Fibroblast of the aortic adventitia (primary cell): Measurements from ENCODE around the gene ITPR2. TPM values are rescaled to one million over a fixed set of nuclear protein-coding genes. Genes with fewer than 3 reads are reported as not detected.

Experiments used
- DNase-seq: peaks from one replicate; pipeline ENCODE4 v3.0.0-alpha.2; 2010; ENCODE audit warnings: low read depth
- H3K4me3 ChIP-seq: 2 replicates; pipeline ENCODE4 v1.5.1; 2011; ENCODE audit warnings: low read depth, mild to moderate bottlenecking, control low read depth, low read length, moderate library complexity
- total RNA-seq: library from RNA; depleted of rRNA; stranded (reverse); fragments of >200 nt; gene quantifications from 2 replicates; pipeline ENCODE4 v1.2.3, GENCODE V29; 2012; ENCODE audit warnings: low replicate concordance
- TF ChIP-seq, protein P1 (sequence below): IDR thresholded peaks from 2 replicates; pipeline ENCODE4 v1.5.1; 2011; ENCODE audit warnings: mild to moderate bottlenecking, low read length, control low read depth, inconsistent platforms; ENCODE audit not compliant: insufficient read depth

Gene ITPR2
- total RNA-seq, 1 donor, result 15.5 TPM

DNA sequence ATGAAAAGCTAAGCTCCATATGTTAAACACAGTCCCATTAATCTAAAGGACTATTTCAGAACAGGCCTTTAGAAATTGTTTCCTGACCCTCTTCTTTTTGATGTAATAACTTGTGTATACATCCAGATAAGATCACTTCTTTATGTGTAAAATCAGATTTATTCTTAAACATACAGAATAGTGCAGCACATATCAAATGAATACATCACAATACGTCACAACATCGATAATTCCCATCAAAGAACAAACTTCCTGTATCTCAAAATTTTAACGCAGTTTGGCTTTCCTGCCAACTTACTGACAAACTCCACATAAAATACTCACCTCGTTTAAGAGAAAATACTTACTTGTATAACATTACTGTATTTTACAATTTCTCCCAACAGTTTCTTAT is 108.7 kb downstream of the ITPR2 start:
- peak overlapping the region; percentile 9 for H3K4me3 ChIP-seq
- TF ChIP-seq, protein P1, sequence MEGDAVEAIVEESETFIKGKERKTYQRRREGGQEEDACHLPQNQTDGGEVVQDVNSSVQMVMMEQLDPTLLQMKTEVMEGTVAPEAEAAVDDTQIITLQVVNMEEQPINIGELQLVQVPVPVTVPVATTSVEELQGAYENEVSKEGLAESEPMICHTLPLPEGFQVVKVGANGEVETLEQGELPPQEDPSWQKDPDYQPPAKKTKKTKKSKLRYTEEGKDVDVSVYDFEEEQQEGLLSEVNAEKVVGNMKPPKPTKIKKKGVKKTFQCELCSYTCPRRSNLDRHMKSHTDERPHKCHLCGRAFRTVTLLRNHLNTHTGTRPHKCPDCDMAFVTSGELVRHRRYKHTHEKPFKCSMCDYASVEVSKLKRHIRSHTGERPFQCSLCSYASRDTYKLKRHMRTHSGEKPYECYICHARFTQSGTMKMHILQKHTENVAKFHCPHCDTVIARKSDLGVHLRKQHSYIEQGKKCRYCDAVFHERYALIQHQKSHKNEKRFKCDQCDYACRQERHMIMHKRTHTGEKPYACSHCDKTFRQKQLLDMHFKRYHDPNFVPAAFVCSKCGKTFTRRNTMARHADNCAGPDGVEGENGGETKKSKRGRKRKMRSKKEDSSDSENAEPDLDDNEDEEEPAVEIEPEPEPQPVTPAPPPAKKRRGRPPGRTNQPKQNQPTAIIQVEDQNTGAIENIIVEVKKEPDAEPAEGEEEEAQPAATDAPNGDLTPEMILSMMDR, result no peak
- DNase-seq, result no peak

DNA sequence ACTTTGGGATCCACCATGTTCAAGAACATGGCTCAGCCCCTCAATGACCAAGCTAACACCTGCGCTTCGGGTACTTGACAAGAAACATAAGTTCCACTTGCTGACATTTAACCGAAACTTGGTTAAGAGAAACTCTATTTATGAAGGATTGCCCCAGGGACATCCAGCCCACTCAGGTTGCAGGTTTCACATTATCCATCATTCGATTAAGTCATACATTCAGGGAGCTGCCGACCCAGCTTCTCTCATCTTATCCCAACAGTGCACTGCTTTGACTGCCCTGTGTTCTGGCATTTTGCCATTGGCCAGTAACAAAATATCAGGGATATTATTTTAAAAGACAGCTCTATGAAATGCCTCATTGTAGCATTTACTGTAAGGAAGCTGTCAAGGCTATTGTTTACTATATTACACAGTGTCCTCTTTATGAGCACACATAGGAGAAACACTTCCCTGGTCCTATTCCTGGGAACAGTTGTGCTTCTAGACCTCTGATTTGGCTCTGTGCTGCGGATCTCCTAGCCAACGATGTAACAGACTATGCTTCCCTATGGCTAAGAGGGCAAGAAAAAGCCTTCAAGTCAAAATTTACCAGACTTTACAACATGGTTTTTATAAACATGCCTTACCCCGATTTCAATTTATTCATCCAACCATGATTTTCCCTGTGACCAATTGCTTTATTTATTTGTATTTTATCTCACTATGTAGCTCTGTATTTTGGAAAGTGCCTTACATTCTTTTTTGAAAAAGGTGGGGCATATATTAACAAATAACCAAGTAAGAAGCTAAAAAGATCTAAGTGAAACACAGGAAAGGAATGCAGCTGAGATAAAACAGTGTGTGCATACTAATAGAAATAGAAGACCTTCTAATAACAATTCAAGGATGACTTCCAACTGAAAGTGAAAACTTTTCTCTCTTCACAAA is 109.3 kb downstream of the ITPR2 start:
- DNase-seq, result peak; percentile 91

DNA sequence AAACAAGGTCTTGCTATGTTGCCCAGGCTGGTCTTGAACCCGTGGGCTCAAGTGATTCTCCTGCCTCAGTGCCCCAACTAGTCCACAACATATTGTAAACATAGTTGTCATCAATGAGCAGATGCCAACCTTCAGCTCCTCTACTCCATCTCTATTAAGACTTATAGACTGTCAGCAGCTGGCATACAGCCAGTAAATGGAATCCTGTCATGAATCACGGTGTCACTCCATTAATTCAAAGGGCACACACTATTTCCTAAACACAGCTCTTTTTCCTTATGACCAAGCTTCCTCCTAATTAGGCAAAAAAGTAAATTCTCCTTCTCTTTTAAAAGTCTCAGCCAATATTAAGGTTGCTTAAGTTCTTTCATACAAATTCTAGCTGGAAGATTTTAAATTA is 111.2 kb downstream of the ITPR2 start:
- TF ChIP-seq, protein P1, result no peak
- no peak for DNase-seq
- H3K4me3 ChIP-seq, result no peak overlapping the region

More for the DNA sequence above, 109.3 kb downstream of the ITPR2 start:
- TF ChIP-seq, protein P1, result no peak
- peak overlapping the region; percentile 42 for H3K4me3 ChIP-seq

DNA sequence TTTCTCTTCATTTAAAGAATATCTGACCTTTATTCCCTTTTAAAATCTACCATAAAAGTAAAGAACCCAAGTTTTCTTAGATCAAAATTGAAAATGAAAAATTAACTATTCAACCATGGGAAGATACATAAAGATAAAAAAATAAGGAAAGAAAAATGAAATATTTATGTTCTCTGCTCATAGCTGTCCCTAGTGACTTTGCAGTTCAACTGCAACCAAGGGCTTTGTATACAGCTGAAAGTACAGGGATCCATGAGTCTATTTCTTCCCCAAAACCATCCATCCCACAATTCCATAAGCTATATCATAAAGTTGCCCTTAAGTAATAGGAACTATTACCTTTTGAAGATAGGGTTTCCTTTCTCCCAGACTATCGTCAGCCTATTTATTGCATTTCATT is 113.1 kb downstream of the ITPR2 start:
- TF ChIP-seq, protein P1, result peak; percentile 32
- no peak for DNase-seq
- no peak overlapping the region for H3K4me3 ChIP-seq

DNA sequence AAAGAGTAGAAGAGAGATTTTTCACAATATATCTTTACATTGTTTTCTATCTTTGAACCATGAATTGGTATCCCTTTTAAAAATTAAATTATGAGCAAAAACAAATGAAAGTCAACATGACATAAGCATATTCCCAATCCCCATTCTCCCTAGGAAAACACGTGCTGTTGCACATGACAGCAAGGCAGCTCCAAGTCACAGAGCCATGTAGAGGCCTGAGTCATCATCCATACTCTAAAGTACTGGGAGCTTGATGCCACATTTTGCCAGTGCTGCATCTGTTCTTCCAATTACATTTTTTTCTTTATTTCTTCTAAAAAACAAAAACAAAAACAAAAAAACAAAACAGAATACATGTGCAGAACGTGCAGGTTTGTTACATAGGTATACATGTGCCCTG is 115.2 kb downstream of the ITPR2 start:
- DNase-seq, result no peak
- H3K4me3 ChIP-seq, result no peak overlapping the region
- TF ChIP-seq, protein P1, result no peak

DNA sequence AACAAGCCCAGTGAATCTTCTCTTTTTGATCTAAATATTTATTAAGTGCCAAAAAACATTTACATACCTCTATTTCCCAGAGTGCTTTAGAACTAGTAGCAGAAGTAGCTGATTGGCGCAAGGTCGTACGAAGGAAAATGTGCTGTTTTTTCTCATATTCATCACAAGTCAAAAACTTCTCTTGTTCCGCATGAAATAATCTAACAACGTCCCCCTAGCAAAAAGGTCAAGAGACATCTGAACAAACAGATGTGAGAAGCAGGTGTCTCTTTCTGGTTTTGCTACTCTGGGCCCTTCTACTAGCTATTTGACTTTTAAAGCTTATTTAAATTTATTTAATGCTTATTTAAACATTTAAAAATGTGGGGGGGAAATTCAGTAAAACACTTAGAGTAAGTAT is 117.8 kb downstream of the ITPR2 start:
- no peak overlapping the region for H3K4me3 ChIP-seq
- TF ChIP-seq, protein P1, result no peak
- DNase-seq, result no peak
